Testis (tissue), 2 donors: ENCODE measurements around the gene TMEM219.
"Not testable (repeated sequence)": the region's sequence is repeated elsewhere in the genome, so short reads cannot be mapped to it uniquely, and the experiment has no call there.

Source experiments
- POLR2A ChIP-seq: fragments of 450-650 bp; IDR thresholded peaks from one replicate; pipeline ENCODE4 v1.6.1; 2017; ENCODE audit warnings: antibody characterized with exemption, mild to moderate bottlenecking, moderate library complexity
- TF ChIP-seq, protein P1 (sequence below), 3 experiments: fragments of 450-650 bp in 2 of 3; fragments of 200-600 bp in 1 of 3; sonication (generic) in 1 of 3; IDR thresholded peaks; one replicate each; pipeline ENCODE4 v1.5.1; 2016 to 2019; ENCODE audit warnings: antibody characterized with exemption in 3 of 3, mild to moderate bottlenecking in 2 of 3, moderate library complexity in 1 of 3

- TF ChIP-seq, protein P1, sequence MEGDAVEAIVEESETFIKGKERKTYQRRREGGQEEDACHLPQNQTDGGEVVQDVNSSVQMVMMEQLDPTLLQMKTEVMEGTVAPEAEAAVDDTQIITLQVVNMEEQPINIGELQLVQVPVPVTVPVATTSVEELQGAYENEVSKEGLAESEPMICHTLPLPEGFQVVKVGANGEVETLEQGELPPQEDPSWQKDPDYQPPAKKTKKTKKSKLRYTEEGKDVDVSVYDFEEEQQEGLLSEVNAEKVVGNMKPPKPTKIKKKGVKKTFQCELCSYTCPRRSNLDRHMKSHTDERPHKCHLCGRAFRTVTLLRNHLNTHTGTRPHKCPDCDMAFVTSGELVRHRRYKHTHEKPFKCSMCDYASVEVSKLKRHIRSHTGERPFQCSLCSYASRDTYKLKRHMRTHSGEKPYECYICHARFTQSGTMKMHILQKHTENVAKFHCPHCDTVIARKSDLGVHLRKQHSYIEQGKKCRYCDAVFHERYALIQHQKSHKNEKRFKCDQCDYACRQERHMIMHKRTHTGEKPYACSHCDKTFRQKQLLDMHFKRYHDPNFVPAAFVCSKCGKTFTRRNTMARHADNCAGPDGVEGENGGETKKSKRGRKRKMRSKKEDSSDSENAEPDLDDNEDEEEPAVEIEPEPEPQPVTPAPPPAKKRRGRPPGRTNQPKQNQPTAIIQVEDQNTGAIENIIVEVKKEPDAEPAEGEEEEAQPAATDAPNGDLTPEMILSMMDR (IDR thresholded peaks at IDR 0.05): not testable (repeated sequence)
- TF ChIP-seq POLR2A: not testable (repeated sequence)
Observed at GRCh38 chr16:29931750-29932149, 30.1 kb upstream of the TMEM219 start.
